ENCODE results near the gene OSBPL6. TPM values are rescaled to one million over a fixed set of nuclear protein-coding genes. Genes with fewer than 3 reads are reported as not detected.

The OSBPL6 gene
- total RNA-seq, 1 experiment from 2014 or later, result 11.6 TPM

DNA sequence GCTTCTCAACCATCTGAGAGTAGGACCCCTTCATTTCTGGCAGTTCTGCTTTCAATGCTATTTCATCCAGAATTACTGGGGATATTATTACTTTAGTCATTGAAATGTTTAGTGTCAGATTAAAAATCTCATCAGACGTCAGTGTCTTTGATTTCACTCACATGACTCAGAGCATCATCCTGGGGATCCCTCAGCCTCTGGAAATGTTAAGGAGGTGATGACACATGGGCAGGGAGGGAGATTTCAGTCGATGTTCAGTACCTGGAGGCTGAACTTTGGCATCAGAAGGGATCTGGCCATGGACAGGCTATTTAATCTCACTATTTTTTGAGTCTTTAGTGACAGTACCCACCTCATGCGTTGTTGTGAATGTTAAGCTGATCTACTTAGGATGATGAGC lies 39.1 kb downstream of the OSBPL6 start (continued):
- TF ChIP-seq, protein P1, sequence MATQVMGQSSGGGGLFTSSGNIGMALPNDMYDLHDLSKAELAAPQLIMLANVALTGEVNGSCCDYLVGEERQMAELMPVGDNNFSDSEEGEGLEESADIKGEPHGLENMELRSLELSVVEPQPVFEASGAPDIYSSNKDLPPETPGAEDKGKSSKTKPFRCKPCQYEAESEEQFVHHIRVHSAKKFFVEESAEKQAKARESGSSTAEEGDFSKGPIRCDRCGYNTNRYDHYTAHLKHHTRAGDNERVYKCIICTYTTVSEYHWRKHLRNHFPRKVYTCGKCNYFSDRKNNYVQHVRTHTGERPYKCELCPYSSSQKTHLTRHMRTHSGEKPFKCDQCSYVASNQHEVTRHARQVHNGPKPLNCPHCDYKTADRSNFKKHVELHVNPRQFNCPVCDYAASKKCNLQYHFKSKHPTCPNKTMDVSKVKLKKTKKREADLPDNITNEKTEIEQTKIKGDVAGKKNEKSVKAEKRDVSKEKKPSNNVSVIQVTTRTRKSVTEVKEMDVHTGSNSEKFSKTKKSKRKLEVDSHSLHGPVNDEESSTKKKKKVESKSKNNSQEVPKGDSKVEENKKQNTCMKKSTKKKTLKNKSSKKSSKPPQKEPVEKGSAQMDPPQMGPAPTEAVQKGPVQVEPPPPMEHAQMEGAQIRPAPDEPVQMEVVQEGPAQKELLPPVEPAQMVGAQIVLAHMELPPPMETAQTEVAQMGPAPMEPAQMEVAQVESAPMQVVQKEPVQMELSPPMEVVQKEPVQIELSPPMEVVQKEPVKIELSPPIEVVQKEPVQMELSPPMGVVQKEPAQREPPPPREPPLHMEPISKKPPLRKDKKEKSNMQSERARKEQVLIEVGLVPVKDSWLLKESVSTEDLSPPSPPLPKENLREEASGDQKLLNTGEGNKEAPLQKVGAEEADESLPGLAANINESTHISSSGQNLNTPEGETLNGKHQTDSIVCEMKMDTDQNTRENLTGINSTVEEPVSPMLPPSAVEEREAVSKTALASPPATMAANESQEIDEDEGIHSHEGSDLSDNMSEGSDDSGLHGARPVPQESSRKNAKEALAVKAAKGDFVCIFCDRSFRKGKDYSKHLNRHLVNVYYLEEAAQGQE (IDR thresholded peaks at IDR 0.05; ENCODE audit: low read depth), result no peak
- no peak for TF ChIP-seq EZH2 (IDR thresholded peaks at IDR 0.05)
- no peak for TF ChIP-seq YY1 (IDR thresholded peaks at IDR 0.05; ENCODE audit: extremely low read depth, insufficient replicate concordance, low read depth, low read length)
- TF ChIP-seq TCF7L2 (IDR thresholded peaks at IDR 0.05; ENCODE audit: borderline replicate concordance, extremely low read depth, insufficient read depth, insufficient read length), result no peak

DNA sequence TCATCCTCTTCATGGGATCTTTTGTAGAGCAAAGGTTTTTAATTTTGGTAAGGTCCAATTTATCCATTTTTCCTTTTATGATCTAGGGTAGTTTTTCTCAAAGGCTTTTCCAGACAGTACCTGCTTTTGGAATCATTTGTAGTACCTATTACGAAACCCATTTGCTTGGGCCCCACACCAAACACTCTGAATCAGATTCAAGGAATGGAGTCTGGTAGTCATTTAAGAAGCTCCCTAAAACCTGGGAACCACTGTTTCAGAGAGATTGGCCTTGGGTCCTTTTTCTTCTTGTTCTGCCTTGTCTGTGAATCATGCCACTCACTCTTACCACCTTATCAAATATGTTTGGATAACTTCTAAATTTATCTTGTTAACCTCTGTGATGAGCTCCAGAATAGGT lies 40.3 kb downstream of the OSBPL6 start:
- H3K9me3 ChIP-seq (ENCODE audit: control insufficient read depth in 1 of 2, insufficient read depth in 1 of 2, low read depth in 1 of 2, low read length in 2 of 2), result no peaks in the 10 kb centered on the region
- H3K27ac ChIP-seq (ENCODE audit: low read depth, low read length), result no peak overlapping the region
- no peak for ATAC-seq
- no peak overlapping the region for H3K9ac ChIP-seq (ENCODE audit: low read length)
- H3K27me3 ChIP-seq (ENCODE audit: insufficient read depth, low read length), result no peaks in the 10 kb centered on the region
- no peaks in the 10 kb centered on the region for H3K9me2 ChIP-seq (ENCODE audit: insufficient read depth)
- POLR2A ChIA-PET, result no interaction called here
- no peak overlapping the region for H2AFZ ChIP-seq (ENCODE audit: low read depth, low read length, poor library complexity, severe bottlenecking)
- no TSS peak for BruUV-seq (replicated peaks)
- H3K4me1 ChIP-seq (ENCODE audit: control insufficient read depth in 1 of 2, insufficient read depth in 2 of 2, low read length in 2 of 2), result no peaks in the 10 kb centered on the region
- no peaks in the 10 kb centered on the region for H3K79me2 ChIP-seq (ENCODE audit: insufficient read depth, low read length)
- no peaks in the 10 kb centered on the region for H4K20me1 ChIP-seq (ENCODE audit: insufficient read depth)
- no peaks in the 10 kb centered on the region for H3K36me3 ChIP-seq (ENCODE audit: control insufficient read depth in 1 of 2, insufficient read depth in 2 of 2, low read length in 2 of 2)
- no peak for DNase-seq (ENCODE audit: low read depth, low spot score)
- H3K4me2 ChIP-seq (ENCODE audit: low read length), result no peak overlapping the region
- RAD21 ChIA-PET (ENCODE audit: low non-redundant PET in 1 of 2, low total read pairs in 2 of 2, uncharacterized antibody in 2 of 2, unreplicated experiment in 2 of 2), result no interaction called here
- H3K4me3 ChIP-seq (replicated peaks in 1 of 2; ENCODE audit: low read depth in 1 of 2, low read length in 2 of 2), result no peak overlapping the region
- intact Hi-C loops (cut with micrococcal nuclease), result no loop called here
- no peak for TF ChIP-seq SIN3A (IDR thresholded peaks at IDR 0.05; ENCODE audit: low read depth)
- no peak for TF ChIP-seq ZNF274 (IDR thresholded peaks at IDR 0.05; ENCODE audit: low read depth, low read length)
- no peak for TF ChIP-seq FOSL1 (IDR thresholded peaks at IDR 0.05; ENCODE audit: low read depth)
- TF ChIP-seq SRF (IDR thresholded peaks at IDR 0.05; ENCODE audit: low read depth), result no peak
- TF ChIP-seq EGR1 (IDR thresholded peaks at IDR 0.05; ENCODE audit: low read depth), result no peak
- CTCF ChIA-PET, result no interaction called here

All from HCT116 (cell line).